GM19043 (cell line): ENCODE data around the gene TMEM273.

ENCODE experiments used
- ATAC-seq: cut with Tn5 transposase; IDR thresholded peaks from one replicate; pipeline ENCODE4 v1.9.1; 2021; ENCODE audit warnings: low read depth; ENCODE audit not compliant: unreplicated experiment

TMEM273 gene

GRCh38 chr10:49166484-49167400 is 21.4 kb downstream of the TMEM273 start:
- ATAC-seq, result no peak

- no peak for ATAC-seq
Measured at GRCh38 chr10:49165821-49166483, 22.2 kb downstream of the TMEM273 start.

DNA sequence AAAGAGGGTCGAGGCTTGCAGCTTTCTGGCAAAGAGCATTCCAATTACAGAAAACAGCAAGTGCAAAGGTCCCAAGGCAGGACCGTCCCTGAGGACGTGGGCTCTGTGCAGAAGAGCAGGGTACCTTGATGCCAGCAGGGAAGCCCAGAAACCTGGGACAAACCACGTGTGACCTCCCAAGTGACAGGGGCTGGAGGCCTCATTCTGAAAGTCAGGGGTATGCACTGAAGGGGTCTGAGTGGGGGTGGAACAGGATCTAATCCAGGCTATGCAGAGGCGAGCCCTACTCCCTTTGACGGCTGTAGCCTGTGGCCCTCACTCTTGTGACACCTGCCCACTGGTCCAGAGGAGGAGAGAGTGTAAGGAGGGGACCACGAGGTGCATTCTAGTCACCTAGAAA is 22.9 kb downstream of the TMEM273 start:
- ATAC-seq, result no peak

GRCh38 chr10:49164559-49165188 is 23.5 kb downstream of the TMEM273 start:
- ATAC-seq, result peak; percentile 70

- no peak for ATAC-seq
Measured at GRCh38 chr10:49163741-49164140, 24.4 kb downstream of the TMEM273 start.

- ATAC-seq, result no peak
Measured at GRCh38 chr10:49162761-49163310, 25.4 kb downstream of the TMEM273 start.

- no peak for ATAC-seq
Measured at GRCh38 chr10:49162063-49162462, 26.1 kb downstream of the TMEM273 start.

- no peak for ATAC-seq
Measured at GRCh38 chr10:49161411-49161997, 26.7 kb downstream of the TMEM273 start.

DNA sequence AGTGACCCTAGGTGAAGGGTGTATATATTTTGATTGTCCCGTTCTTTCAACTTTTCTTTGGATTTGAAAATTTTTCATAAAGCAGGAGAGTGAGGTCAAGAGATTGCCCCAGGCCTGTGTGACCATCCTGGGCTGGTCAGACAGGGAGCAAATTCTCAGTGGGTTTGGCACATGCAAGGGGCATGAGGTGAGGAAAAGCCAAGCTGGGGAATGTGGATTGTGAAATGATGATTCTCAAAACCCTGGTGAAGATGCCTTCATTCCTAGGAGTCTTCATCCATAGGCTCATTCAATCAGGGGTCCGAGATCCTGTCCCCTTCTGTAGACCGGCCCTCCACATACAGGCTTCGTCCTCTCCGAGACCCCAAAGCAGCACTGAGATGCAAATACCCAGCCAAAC is 27.4 kb downstream of the TMEM273 start:
- ATAC-seq, result no peak

DNA sequence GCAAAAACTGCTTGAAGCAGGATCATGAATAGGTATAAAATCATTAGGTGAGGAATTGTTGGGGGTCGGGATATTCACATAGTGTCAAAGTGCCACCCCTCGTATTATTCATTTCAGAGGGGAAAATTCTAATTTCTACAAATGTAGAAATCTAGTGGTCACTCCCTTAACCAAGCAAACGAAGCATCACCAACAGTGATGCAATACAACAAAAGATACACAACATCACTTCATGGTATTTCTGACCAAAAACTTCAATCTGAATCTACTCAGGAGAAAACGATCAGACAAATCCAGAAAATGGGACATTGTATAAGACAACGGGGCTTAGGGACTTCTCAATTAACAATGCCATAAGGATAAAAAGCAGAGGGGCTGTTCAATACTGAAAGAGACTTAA is 28.1 kb downstream of the TMEM273 start:
- ATAC-seq, result no peak

- ATAC-seq, result no peak
Measured at GRCh38 chr10:49158915-49159314, 29.3 kb downstream of the TMEM273 start.

DNA sequence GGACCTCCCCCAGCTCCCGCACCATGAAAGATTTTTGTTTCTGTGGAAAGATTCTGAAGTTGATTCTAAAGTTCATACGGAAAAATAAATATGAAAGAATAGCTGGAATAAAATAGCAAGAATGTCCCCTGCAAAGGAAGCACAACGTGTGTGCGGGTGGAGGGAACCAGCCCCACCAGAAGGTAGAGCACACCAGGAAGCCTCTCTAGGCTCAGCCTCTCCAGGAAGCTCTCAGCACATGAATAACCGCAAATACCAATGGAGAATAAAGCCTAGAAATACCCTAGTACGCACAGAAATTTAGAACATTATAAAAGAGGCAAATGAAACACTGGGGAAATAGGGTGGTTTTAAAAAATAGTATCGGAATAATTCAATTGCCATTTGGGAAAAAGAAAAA is 29.8 kb downstream of the TMEM273 start:
- no peak for ATAC-seq

DNA sequence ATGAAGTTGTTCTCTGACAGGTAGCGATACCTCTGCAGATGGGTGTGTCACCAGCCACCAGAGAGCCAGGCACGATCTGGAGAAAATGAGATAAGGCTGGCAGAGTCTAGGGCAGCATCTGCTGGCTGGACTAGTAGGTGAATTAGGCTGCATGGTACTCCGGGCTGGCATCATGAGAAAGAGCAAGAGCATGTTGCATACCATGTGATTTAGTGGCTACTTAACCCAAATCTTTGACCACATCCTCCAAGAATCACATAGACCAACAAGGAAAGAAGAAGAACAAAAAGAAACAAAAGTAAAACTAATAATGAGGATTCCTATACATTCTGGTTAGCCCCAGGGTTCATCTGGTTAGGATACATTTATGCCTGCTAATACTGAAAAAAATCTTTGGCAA is 31.0 kb downstream of the TMEM273 start:
- ATAC-seq, result no peak

DNA sequence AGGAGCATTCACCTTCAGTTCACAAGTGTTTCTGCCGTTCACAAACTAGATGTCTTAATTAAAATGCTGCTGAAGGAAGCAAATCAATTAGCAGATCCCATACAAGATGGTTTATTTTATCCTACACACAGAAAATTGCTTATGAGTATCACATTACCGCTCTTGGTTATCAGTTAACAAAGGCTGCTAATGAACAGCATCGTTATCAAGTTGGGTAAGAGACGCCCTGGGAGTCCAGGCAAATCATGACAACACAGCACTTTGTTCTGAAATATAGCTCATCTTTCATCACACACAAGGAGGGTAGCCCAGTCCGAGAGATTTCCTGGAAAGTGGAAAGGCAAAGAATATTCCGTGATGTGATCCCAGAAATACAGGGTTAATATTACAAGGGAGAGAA is 33.5 kb downstream of the TMEM273 start:
- ATAC-seq, result no peak

- no peak for ATAC-seq
Measured at GRCh38 chr10:49153971-49154370, 34.2 kb downstream of the TMEM273 start.

DNA sequence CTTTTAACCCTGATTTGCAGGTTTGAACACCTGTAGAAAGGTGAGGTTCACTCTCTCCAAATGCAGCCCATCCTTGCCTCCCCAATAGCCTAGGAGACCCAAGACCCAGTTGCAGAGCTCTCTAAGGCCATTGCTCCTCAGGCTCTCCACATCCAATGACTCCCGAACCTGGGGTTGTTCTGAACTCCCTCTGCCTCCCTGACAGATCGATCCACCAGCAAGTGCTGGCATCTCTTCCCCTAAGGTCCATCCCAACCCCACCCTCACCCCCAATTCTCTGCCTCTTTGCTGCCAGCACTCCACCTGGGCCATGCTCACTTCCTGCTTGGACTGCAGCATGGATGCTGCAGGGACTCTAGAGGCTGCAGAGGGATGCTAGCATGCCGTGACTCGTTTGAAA is 35.1 kb downstream of the TMEM273 start:
- ATAC-seq, result no peak

- ATAC-seq, result no peak
Measured at GRCh38 chr10:49152663-49153062, 35.5 kb downstream of the TMEM273 start.

DNA sequence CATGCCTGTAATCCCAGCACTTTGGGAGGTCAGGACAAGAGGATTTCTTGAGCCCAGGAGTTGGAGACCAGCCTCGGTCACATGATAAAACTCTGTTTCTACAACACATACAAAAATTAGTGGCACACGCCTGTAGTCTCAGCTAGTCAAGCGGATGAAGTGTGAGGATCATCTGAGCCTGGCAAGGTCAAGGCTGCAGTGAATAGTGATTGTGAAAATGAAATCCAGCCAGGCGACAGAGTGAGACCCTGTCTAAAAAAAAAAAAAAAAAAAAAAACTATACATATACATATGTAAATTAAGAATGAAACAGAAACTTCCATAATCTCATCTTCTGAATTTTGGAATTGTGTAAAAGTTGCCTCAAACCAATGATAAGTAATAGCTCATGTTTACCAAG is 36.2 kb downstream of the TMEM273 start:
- ATAC-seq, result no peak

DNA sequence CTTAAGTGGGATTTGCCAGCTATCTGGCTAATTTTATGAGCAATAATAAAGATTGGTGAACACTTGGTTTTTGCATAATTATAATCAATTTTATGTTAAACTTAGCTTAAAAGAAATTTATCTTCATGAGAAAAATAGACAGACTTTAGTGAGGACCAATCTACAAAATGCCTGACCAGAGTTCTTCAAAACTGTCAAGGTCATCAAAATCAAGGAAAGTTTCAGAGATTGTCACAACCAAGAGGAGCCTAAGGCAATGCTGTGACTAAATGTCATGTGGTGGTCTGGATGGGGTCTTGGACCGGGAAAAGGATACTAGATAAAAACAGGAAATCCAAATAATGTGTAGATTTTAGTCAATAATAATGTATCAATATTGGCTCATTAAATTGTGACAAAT is 36.7 kb downstream of the TMEM273 start:
- no peak for ATAC-seq

GRCh38 chr10:49151025-49151445 is 37.2 kb downstream of the TMEM273 start:
- no peak for ATAC-seq

DNA sequence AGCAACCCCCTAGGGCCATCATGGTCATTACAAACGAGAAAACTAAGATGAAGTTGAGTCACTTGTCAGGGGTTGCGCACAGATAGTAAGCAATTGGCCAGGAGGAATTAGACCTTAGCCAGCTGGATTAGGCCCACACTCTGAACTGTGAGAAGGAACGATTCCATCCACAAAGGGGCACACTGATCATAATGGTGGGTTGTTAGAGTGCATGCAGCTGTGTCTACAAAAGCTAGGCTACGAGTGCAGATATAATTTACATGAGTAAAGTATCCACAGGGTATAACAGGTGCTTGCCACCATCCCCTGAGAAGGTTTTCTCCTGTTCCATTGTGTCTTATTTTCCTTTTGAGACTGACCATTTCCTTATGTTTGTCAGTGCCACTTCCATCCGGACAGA is 37.8 kb downstream of the TMEM273 start:
- ATAC-seq, result no peak
